HepG2 (cell line): ENCODE data around the gene RAB17. TPM values are rescaled to one million over a fixed set of nuclear protein-coding genes. Genes with fewer than 3 reads are reported as not detected.

ENCODE experiments used
- ATAC-seq: fragments of 200-7000 bp; cut with Tn5 transposase; 3 replicates; pipeline ENCODE4 v1.9.1; 2020; ENCODE audit warnings: mild to moderate bottlenecking, moderate library complexity
- BruUV-seq: library from RNA; stranded (reverse); fragments of 400-500 nt; replicated peaks from 2 replicates; lab custom pipeline; 2021; lab: Mats Ljungman, UMichigan
- CTCF ChIA-PET: fragments of 300-600 bp; formaldehyde crosslinking; extraction: SDS; loops from one replicate; lab custom pipeline; 2021; ENCODE audit warnings: low total read pairs, inconsistent platforms, low intra/inter-chr PET ratio; lab: Yijun Ruan, JAX
- POLR2A ChIA-PET: fragments of 350-600 bp; sonication (Branson Sonifier 250); formaldehyde crosslinking; loops from one replicate; lab custom pipeline; 2020; ENCODE audit warnings: antibody characterized with exemption, inconsistent platforms; lab: Yijun Ruan, JAX
- DNase-seq: peaks from one replicate; pipeline ENCODE4 v3.0.0-alpha.2; 2015; ENCODE audit warnings: low spot score
- FAIRE-seq: peaks from 3 replicates; lab custom pipeline; 2011; peaks lifted over from hg19 to GRCh38; lab: Jason Lieb, UNC
- H2AFZ ChIP-seq: one replicate; pipeline ENCODE4 v1.6.1; 2011; ENCODE audit warnings: low read length, inconsistent platforms
- H3K27ac ChIP-seq: fragments of 300-600 bp; 3 replicates; pipeline ENCODE4 v1.8.0; 2011; ENCODE audit warnings: mixed run types, mild to moderate bottlenecking, mixed read lengths, low read length, inconsistent platforms; ENCODE audit not compliant: insufficient read depth; ENCODE audit errors: extremely low read length
- H3K27me3 ChIP-seq, 2 experiments: fragments of 200-600 bp in 1 of 2; 2 replicates in 1 of 2; 3 replicates in 1 of 2; pipeline versions ENCODE4 v1.6.0 to v1.8.0; 2011; ENCODE audit warnings: low read length in 2 of 2, mild to moderate bottlenecking in 2 of 2, moderate library complexity in 2 of 2, inconsistent platforms in 1 of 2; ENCODE audit not compliant: insufficient read depth in 2 of 2, control insufficient read depth in 1 of 2
- H3K36me3 ChIP-seq, 2 experiments: fragments of 200-600 bp in 1 of 2; replicated peaks in 1 of 2; 2 replicates in 1 of 2; 3 replicates in 1 of 2; pipeline versions ENCODE4 v1.5.1 to v1.8.0; 2011; ENCODE audit warnings: low read length in 2 of 2, inconsistent platforms in 1 of 2; ENCODE audit not compliant: insufficient read depth in 2 of 2, control insufficient read depth in 1 of 2
- H3K4me1 ChIP-seq: 2 replicates; pipeline ENCODE4 v1.5.1; 2012; ENCODE audit warnings: low read length, inconsistent platforms; ENCODE audit not compliant: insufficient read depth
- H3K4me2 ChIP-seq: 2 replicates; pipeline ENCODE4 v1.6.0; 2011; ENCODE audit warnings: low read depth, low read length, inconsistent platforms
- H3K4me3 ChIP-seq, 3 experiments: fragments of 200-600 bp in 1 of 3; sonication (generic), shearing (Covaris generic) in 1 of 3; replicated peaks in 1 of 3; 2 replicates each; pipeline ENCODE4 v1.5.1; 2011 to 2016; ENCODE audit warnings: low read length in 3 of 3, inconsistent platforms in 2 of 3, low read depth in 2 of 3, mild to moderate bottlenecking in 2 of 3, control low read depth in 1 of 3, mixed read lengths in 1 of 3; ENCODE audit not compliant: insufficient read depth in 1 of 3
- H3K79me2 ChIP-seq: one replicate; pipeline ENCODE4 v1.6.1; 2011; ENCODE audit warnings: low read length, inconsistent platforms; ENCODE audit not compliant: insufficient read depth
- H3K9ac ChIP-seq: 2 replicates; pipeline ENCODE4 v1.6.0; 2011; ENCODE audit warnings: mild to moderate bottlenecking, low read depth, low read length, inconsistent platforms; ENCODE audit not compliant: insufficient read depth
- H3K9me3 ChIP-seq: 2 replicates; pipeline ENCODE4 v1.5.1; 2012; ENCODE audit warnings: mild to moderate bottlenecking, low read length
- H4K20me1 ChIP-seq: 2 replicates; pipeline ENCODE4 v1.6.0; 2011; ENCODE audit warnings: inconsistent platforms, mild to moderate bottlenecking, low read length, moderate library complexity; ENCODE audit not compliant: insufficient read depth
- ATRX ChIP-seq: sonication (generic); formaldehyde crosslinking; IDR thresholded peaks from 2 replicates; pipeline ENCODE4 v1.4.0; 2020; ENCODE audit warnings: missing genetic modification reagents, borderline replicate concordance
- EED ChIP-seq: sonication (generic); formaldehyde crosslinking; IDR thresholded peaks from 2 replicates; pipeline ENCODE4 v1.5.0; 2020; ENCODE audit warnings: mild to moderate bottlenecking, missing genetic modification reagents
- HNF4G ChIP-seq, 2 experiments: sonication (generic) in 1 of 2; formaldehyde crosslinking in 1 of 2; IDR thresholded peaks; 2 replicates each; pipeline versions ENCODE4 v1.4.0 to v1.6.1; 2011 to 2020; ENCODE audit warnings: borderline replicate concordance in 2 of 2, low read depth in 2 of 2, mild to moderate bottlenecking in 2 of 2, low read length in 1 of 2, missing genetic modification reagents in 1 of 2, moderate library complexity in 1 of 2
- HNRNPK ChIP-seq: fragments of 200-400 bp; formaldehyde crosslinking; IDR thresholded peaks from 2 replicates; pipeline ENCODE4 v1.6.1; 2018; ENCODE audit warnings: low read length, low read depth, moderate library complexity, mild to moderate bottlenecking; ENCODE audit not compliant: poor library complexity, severe bottlenecking
- NAIF1 ChIP-seq: sonication (generic); formaldehyde crosslinking; IDR thresholded peaks from 2 replicates; pipeline ENCODE4 v1.5.0; 2020; ENCODE audit warnings: mild to moderate bottlenecking, missing genetic modification reagents, borderline replicate concordance
- NCOA5 ChIP-seq: sonication (generic); formaldehyde crosslinking; IDR thresholded peaks from 2 replicates; pipeline ENCODE4 v1.4.0; 2020; ENCODE audit warnings: missing genetic modification reagents
- NR1H2 ChIP-seq: sonication (generic); formaldehyde crosslinking; IDR thresholded peaks from 2 replicates; pipeline ENCODE4 v1.8.1; 2022; ENCODE audit warnings: low read depth, missing genetic modification reagents, borderline replicate concordance
- REPIN1 ChIP-seq: sonication (generic); formaldehyde crosslinking; IDR thresholded peaks from 2 replicates; pipeline ENCODE4 v1.8.0; 2022; ENCODE audit warnings: missing genetic modification reagents, low read depth, mild to moderate bottlenecking, borderline replicate concordance
- RNF2 ChIP-seq: fragments of 450-650 bp; conservative IDR thresholded peaks from 2 replicates; pipeline ENCODE4 v1.6.1; 2016; ENCODE audit warnings: low read depth
- TBL1XR1 ChIP-seq: fragments of 150-350 bp; IDR thresholded peaks from 2 replicates; pipeline ENCODE4 v1.6.1; 2014; ENCODE audit warnings: borderline replicate concordance, low read length; ENCODE audit not compliant: partially characterized antibody
- ZFP62 ChIP-seq: sonication (generic); formaldehyde crosslinking; IDR thresholded peaks from 2 replicates; pipeline ENCODE4 v1.4.0; 2020; ENCODE audit warnings: missing genetic modification reagents
- ZFP82 ChIP-seq: sonication (generic); formaldehyde crosslinking; IDR thresholded peaks from 2 replicates; pipeline ENCODE4 v1.5.1; 2020; ENCODE audit warnings: mild to moderate bottlenecking, missing genetic modification reagents, borderline replicate concordance
- ZNF121 ChIP-seq: sonication (generic); formaldehyde crosslinking; IDR thresholded peaks from 2 replicates; pipeline ENCODE4 v1.5.0; 2020; ENCODE audit warnings: mild to moderate bottlenecking, missing genetic modification reagents
- ZNF124 ChIP-seq: sonication (generic); formaldehyde crosslinking; IDR thresholded peaks from 2 replicates; pipeline ENCODE4 v1.4.0; 2020; ENCODE audit warnings: missing genetic modification reagents
- ZNF207 ChIP-seq: fragments of 450-650 bp; IDR thresholded peaks from 2 replicates; pipeline ENCODE4 v1.6.1; 2016; ENCODE audit warnings: antibody characterized with exemption, borderline replicate concordance
- ZNF33A ChIP-seq: sonication (generic); formaldehyde crosslinking; IDR thresholded peaks from 2 replicates; pipeline ENCODE4 v1.5.1; 2020; ENCODE audit warnings: missing genetic modification reagents, mild to moderate bottlenecking, moderate library complexity, borderline replicate concordance
- ZNF441 ChIP-seq: sonication (generic); formaldehyde crosslinking; IDR thresholded peaks from 2 replicates; pipeline ENCODE4 v1.7.0; 2021; ENCODE audit warnings: missing genetic modification reagents, borderline replicate concordance
- WGBS: methylation state at CpG from one replicate; pipeline ENCODE4 v1.1.6; 2017; ENCODE audit warnings: low lambda C conversion rate; 5-methylcytosine and 5-hydroxymethylcytosine counted together
- in situ Hi-C: cut with HindIII; loops from 2 replicates; pipeline ENCODE4 v1.10.0; 2017; ENCODE audit warnings: low pct_unique_long_range_greater_than_20kb; ENCODE audit not compliant: extremely low pct_ligation_motif_present
- intact Hi-C: fragments of 100-400 bp; cut with micrococcal nuclease; formaldehyde crosslinking; loops from one replicate; pipeline ENCODE4 v1.10.0; 2022; ENCODE audit not compliant: unreplicated experiment
- polyA plus RNA-seq, 8 experiments: library from polyadenylated mRNA; depleted of rRNA in 3 of 8; stranded (reverse) in 7 of 8; unstranded in 1 of 8; fragments of >200 nt; fragmentation: Illumina TruSeq in 4 of 8; extraction: Trizol in 4 of 8; gene quantifications; 2 replicates each; pipeline versions ENCODE4 v1.2.1 to v1.2.3, GENCODE V29; 2011 to 2016; ENCODE audit warnings: low read depth in 4 of 8, missing spikeins in 1 of 8, mixed read lengths in 1 of 8; ENCODE audit not compliant: insufficient read depth in 1 of 8
- total RNA-seq, 5 experiments: library from RNA; depleted of rRNA; stranded (reverse); fragments of >200 nt; fragmentation: Illumina TruSeq; extraction: Trizol; gene quantifications; 2 replicates each; pipeline ENCODE4 v1.2.3, GENCODE V29; 2016; ENCODE audit warnings: low read depth in 1 of 5

RAB17 gene
- total and polyA plus RNA-seq, 2 of the 13 experiments (the other 11 are each of a cell fraction or from before 2014, with no cell fraction given): 68.0 to 124 TPM

DNA sequence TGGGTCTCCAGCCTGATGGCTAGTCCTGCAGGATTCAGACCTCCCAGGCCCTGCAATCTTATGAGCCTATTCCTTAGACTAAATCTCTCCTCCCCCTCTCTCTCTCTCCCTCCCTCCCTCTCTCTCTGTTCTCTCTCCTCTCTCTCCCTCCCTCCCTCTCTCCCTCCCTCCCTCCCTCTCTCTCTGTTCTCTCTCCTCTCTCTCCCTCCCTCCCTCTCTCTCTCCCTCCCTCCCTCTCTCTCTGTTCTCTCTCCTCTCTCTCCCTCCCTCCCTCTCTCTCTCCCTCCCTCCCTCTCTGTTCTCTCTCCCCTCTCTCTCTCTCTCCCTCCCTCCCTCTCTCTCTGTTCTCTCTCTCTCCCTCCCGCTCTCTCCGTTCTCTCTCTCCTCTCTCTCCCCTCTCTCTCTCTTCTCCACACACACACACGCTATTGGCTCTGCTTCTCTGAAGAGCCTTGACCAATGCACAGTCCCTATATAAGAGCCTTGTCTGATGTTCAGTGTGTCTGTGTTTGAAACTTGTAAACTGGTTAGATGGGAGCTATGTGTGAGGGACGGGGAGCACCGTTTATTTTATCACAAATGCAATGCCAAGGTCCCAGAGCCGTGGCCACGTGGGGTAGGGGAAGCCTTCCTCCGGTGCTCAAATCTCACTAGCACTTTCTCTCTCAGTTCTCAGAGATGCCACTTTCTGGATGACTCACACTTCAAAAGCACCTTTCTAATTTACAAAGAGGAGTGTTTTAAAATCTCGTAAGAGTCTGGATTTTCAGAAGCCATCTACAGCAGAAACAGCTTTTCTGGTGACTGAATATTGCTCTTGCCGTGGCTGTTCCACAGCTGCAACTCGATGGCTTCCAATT is 33.5 kb downstream of the RAB17 start:
- ATAC-seq: no peak
- FAIRE-seq: no peak
- CTCF ChIA-PET: no interaction called here

DNA sequence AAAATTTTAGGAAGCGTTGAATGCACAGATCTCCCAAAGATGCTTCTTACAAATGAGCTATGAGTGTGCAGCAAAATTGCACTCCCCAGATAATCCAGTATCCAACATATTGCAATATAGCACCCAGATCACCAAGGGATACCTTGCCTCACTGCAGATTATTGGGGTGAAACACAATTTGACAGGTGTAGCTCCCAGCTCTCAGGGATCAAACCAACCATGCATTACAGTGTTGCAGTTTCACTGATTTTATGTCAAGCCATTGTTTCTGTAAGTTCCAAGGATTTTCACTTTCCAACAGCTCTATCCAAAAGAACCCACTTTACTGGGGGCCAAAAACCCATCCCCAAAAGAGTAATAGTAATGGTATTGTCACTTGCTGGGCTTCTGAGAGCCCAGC is 35.0 kb downstream of the RAB17 start:
- ATAC-seq (no peak), DNase-seq (no peak), FAIRE-seq (no peak)
- peaks cover 7% of the 10 kb centered on the region for H3K9me3 ChIP-seq
- intact Hi-C loops (no loop called here), in situ Hi-C loops (no loop called here)
- H4K20me1 ChIP-seq: no peaks in the 10 kb centered on the region
- POLR2A ChIA-PET: no interaction called here
- 100% methylated on average over 1 of the region's 1 CpG for WGBS
- H2AFZ ChIP-seq: no peak overlapping the region
- H3K9ac ChIP-seq: no peak overlapping the region
- H3K27me3 ChIP-seq: peaks cover 8 to 35% of the 10 kb centered on the region in 2 experiments; a peak in 3 of 5 replicates
- no peaks in the 10 kb centered on the region for H3K79me2 ChIP-seq
- CTCF ChIA-PET: no interaction called here
- H3K36me3 ChIP-seq: no peaks in the 10 kb centered on the region
- no peak overlapping the region for H3K4me3 ChIP-seq
- no TSS peak for BruUV-seq
- H3K27ac ChIP-seq: no peak overlapping the region
- H3K4me1 ChIP-seq: peaks cover 11% of the 10 kb centered on the region
- TF ChIP-seq ZNF441 (CRISPR knock-in tag) (no peak), TBL1XR1 (no peak), ZFP62 (no peak), ZFP82 (CRISPR knock-in tag) (no peak), ZNF121 (CRISPR knock-in tag) (no peak), ZNF207 (no peak), NR1H2 (CRISPR knock-in tag) (no peak), RNF2 (no peak), REPIN1 (no peak), NAIF1 (CRISPR knock-in tag) (no peak), ATRX (CRISPR knock-in tag) (no peak), NCOA5 (CRISPR knock-in tag) (no peak)
- H3K4me2 ChIP-seq: no peak overlapping the region

More for the DNA sequence above, 33.5 kb downstream of the RAB17 start:
- Histone ChIP-seq H3K79me2 (no peaks in the 10 kb centered on the region), H2AFZ (no peak overlapping the region), H3K4me2 (no peak overlapping the region), H4K20me1 (no peaks in the 10 kb centered on the region), H3K9ac (no peak overlapping the region), H3K4me1 (no peaks in the 10 kb centered on the region), H3K27ac (no peak overlapping the region), H3K4me3 (no peak overlapping the region), H3K36me3 (no peaks in the 10 kb centered on the region), H3K27me3 (peaks cover 5 to 38% of the 10 kb centered on the region in 2 experiments; a peak in 3 of 5 replicates), H3K9me3 (peaks cover 7% of the 10 kb centered on the region)
- in situ Hi-C loops (no loop called here), intact Hi-C loops (no loop called here)
- no TSS peak for BruUV-seq
- TF ChIP-seq ZNF124 (CRISPR knock-in tag) (no peak), EED (CRISPR knock-in tag) (no peak), ZNF33A (no peak), HNF4G (IDR thresholded peaks at IDR 0.05; ENCODE audit: borderline replicate concordance, low read depth, low read length) (no peak), HNF4G (CRISPR knock-in tag; IDR thresholded peaks at IDR 0.05; ENCODE audit: borderline replicate concordance, low read depth) (no peak), HNRNPK (peak; percentile 62)
- DNase-seq: no peak
- WGBS: 11% methylated on average over 11 of the region's 11 CpGs
- POLR2A ChIA-PET: no interaction called here
